PC-9 (cell line): ENCODE results near the gene SP140. TPM values are rescaled to one million over a fixed set of nuclear protein-coding genes. Genes with fewer than 3 reads are reported as not detected.
"Not testable (repeated sequence)": the region's sequence is repeated elsewhere in the genome, so short reads cannot be mapped to it uniquely, and the experiment has no call there.

Experiments
- BruUV-seq: library from RNA; stranded (reverse); fragments of 400-500 nt; replicated peaks from 2 replicates; lab custom pipeline; 2021; lab: Mats Ljungman, UMichigan
- CTCF ChIA-PET: fragments of 300-600 bp; sonication (Branson Sonifier 250); formaldehyde crosslinking; loops from one replicate; lab custom pipeline; 2022; ENCODE audit warnings: antibody characterized with exemption; lab: Charles Lee
- POLR2A ChIA-PET: fragments of 300-600 bp; sonication (Branson Sonifier 250); formaldehyde crosslinking; loops from one replicate; lab custom pipeline; 2022; ENCODE audit warnings: antibody characterized with exemption; ENCODE audit not compliant: unreplicated experiment; lab: Charles Lee
- DNase-seq, 2 experiments: peaks; one replicate each; pipeline versions ENCODE4 v3.0.0 to v3.0.0-alpha.2; 2015 to 2022; ENCODE audit warnings: mixed read lengths in 1 of 2
- H2AFZ ChIP-seq: fragments of 200-600 bp; sonication (generic); 2 replicates; pipeline ENCODE4 v1.8.1; 2017; ENCODE audit warnings: antibody characterized with exemption
- H3F3A ChIP-seq: fragments of 200-600 bp; sonication (generic); 2 replicates; pipeline ENCODE4 v1.8.1; 2017; ENCODE audit warnings: antibody characterized with exemption, mild to moderate bottlenecking, low read depth; ENCODE audit not compliant: insufficient read depth
- H3K27ac ChIP-seq: fragments of 200-600 bp; sonication (generic); 2 replicates; pipeline ENCODE4 v1.6.1; 2016; ENCODE audit warnings: mixed run types
- H3K27me3 ChIP-seq: fragments of 200-600 bp; sonication (generic); 2 replicates; pipeline ENCODE4 v1.6.1; 2016; ENCODE audit warnings: low read depth, mixed run types; ENCODE audit not compliant: insufficient read depth
- H3K36me3 ChIP-seq: fragments of 200-600 bp; sonication (generic); 2 replicates; pipeline ENCODE4 v1.6.1; 2016; ENCODE audit warnings: low read depth, mixed run types
- H3K4me1 ChIP-seq: fragments of 200-600 bp; sonication (generic); replicated peaks from 2 replicates; pipeline ENCODE4 v1.6.1; 2016; ENCODE audit warnings: mixed run types; ENCODE audit not compliant: insufficient read depth
- H3K4me2 ChIP-seq: fragments of 200-600 bp; sonication (generic); 2 replicates; pipeline ENCODE4 v1.6.1; 2017; ENCODE audit warnings: mixed run types
- H3K4me3 ChIP-seq: fragments of 200-600 bp; sonication (generic); 2 replicates; pipeline ENCODE4 v1.6.1; 2016; ENCODE audit warnings: mixed run types
- H3K79me2 ChIP-seq: fragments of 200-600 bp; sonication (generic); 2 replicates; pipeline ENCODE4 v1.6.1; 2017; ENCODE audit warnings: low read depth, mixed run types
- H3K9me2 ChIP-seq: fragments of 200-600 bp; sonication (generic); 2 replicates; pipeline ENCODE4 v1.8.1; 2017; ENCODE audit warnings: mild to moderate bottlenecking; ENCODE audit not compliant: insufficient read depth
- H3K9me3 ChIP-seq: fragments of 200-600 bp; sonication (generic); 2 replicates; pipeline ENCODE4 v1.8.1; 2016; ENCODE audit warnings: low read depth; ENCODE audit not compliant: insufficient read depth
- H4K20me1 ChIP-seq: fragments of 200-600 bp; sonication (generic); 2 replicates; pipeline ENCODE4 v1.8.1; 2017; ENCODE audit not compliant: insufficient read depth
- EZH2 ChIP-seq: fragments of 200-600 bp; sonication (generic); IDR thresholded peaks from 2 replicates; pipeline ENCODE4 v1.8.0; 2017; ENCODE audit warnings: antibody characterized with exemption, low read depth
- intact Hi-C: fragments of 100-400 bp; cut with micrococcal nuclease; formaldehyde crosslinking; loops from one replicate; pipeline ENCODE4 v1.10.0; 2022; ENCODE audit not compliant: unreplicated experiment
- total RNA-seq: library from RNA; stranded (reverse); gene quantifications from 2 replicates; pipeline ENCODE4 v1.2.3, GENCODE V29; 2021
- TF ChIP-seq, protein P1 (sequence below): fragments of 200-600 bp; sonication (generic); conservative IDR thresholded peaks from 2 replicates; pipeline ENCODE4 v1.6.1; 2017; ENCODE audit warnings: mixed run types, antibody characterized with exemption, mild to moderate bottlenecking, moderate library complexity

The SP140 gene
- total RNA-seq, 1 experiment from 2014 or later: 0.83 TPM

DNA sequence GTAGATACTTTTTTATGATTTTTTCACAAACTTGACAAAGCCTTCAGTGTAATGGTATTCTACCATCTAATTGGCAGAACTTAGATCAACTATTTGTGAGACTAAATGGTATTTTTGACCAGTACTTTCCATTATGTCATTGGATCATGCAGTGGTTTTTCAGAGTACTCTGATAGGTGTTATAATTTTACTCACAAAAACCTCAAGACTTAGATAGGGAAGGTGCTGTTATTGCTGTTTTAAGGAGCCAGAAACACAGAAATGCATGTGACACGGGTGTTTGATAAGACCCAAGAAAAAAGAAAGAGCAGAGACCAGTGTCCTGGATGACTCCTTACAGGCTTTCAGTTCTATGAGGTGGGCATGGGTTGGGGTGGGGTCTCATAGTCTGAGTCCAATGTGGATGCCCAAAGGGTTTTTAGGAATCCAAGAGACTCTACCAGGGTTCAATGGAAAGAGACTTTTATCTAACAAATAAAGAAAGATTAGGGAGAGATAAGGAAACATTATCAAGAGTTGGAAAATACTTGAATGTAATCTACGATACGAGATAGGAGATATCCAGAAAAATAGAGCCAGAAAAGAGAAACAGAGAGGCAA lies 31.3 kb downstream of the SP140 start:
- intact Hi-C loops: no loop called here
- no peak for TF ChIP-seq EZH2
- TF ChIP-seq, protein P1, sequence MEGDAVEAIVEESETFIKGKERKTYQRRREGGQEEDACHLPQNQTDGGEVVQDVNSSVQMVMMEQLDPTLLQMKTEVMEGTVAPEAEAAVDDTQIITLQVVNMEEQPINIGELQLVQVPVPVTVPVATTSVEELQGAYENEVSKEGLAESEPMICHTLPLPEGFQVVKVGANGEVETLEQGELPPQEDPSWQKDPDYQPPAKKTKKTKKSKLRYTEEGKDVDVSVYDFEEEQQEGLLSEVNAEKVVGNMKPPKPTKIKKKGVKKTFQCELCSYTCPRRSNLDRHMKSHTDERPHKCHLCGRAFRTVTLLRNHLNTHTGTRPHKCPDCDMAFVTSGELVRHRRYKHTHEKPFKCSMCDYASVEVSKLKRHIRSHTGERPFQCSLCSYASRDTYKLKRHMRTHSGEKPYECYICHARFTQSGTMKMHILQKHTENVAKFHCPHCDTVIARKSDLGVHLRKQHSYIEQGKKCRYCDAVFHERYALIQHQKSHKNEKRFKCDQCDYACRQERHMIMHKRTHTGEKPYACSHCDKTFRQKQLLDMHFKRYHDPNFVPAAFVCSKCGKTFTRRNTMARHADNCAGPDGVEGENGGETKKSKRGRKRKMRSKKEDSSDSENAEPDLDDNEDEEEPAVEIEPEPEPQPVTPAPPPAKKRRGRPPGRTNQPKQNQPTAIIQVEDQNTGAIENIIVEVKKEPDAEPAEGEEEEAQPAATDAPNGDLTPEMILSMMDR: no peak
- Histone ChIP-seq H3K79me2 (no peaks in the 10 kb centered on the region), H3K4me3 (no peak overlapping the region), H3F3A (no peaks in the 10 kb centered on the region), H3K4me1 (no peaks in the 10 kb centered on the region), H3K27ac (no peak overlapping the region), H2AFZ (no peak overlapping the region), H3K27me3 (no peaks in the 10 kb centered on the region), H4K20me1 (no peaks in the 10 kb centered on the region), H3K36me3 (no peaks in the 10 kb centered on the region), H3K9me2 (no peaks in the 10 kb centered on the region), H3K9me3 (no peaks in the 10 kb centered on the region), H3K4me2 (no peak overlapping the region)
- no peak for DNase-seq
- CTCF ChIA-PET: no interaction called here
- POLR2A ChIA-PET: no interaction called here
- BruUV-seq: no TSS peak

GRCh38 chr2:230258483-230258882 lies 32.9 kb downstream of the SP140 start:
- no TSS peak for BruUV-seq

DNA sequence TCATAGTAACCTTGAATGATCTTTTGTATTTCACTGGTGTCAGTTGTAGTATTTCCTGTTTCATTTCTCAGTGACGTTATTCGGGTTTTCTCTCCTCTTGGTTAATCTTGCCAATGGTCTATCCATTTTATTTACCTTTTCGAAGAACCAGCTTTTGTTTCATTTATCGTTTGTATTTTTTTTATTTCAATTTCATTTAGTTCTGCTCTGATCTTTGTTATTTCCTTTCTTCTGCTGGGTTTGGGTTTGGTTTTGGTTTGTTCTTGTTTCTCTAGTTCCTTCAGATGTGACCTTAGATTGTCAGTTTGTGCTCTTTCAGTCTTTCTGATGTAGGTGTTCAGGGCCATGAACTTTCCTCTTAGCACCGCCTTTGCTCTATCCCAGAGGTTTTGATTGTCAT lies 36.7 kb downstream of the SP140 start:
- no peaks in the 10 kb centered on the region for H3K36me3 ChIP-seq
- H3K79me2 ChIP-seq: no peaks in the 10 kb centered on the region
- no peak overlapping the region for H3K27ac ChIP-seq
- H3K9me2 ChIP-seq: peaks cover 4% of the 10 kb centered on the region; the same call in 1 of the 2 replicates
- H3K9me3 ChIP-seq: no peaks in the 10 kb centered on the region
- H4K20me1 ChIP-seq: no peaks in the 10 kb centered on the region
- intact Hi-C loops: no loop called here
- no peaks in the 10 kb centered on the region for H3K27me3 ChIP-seq
- ChIA-PET POLR2A (no interaction called here), CTCF (no interaction called here)
- no peaks in the 10 kb centered on the region for H3F3A ChIP-seq
- H3K4me3 ChIP-seq: no peak overlapping the region
- TF ChIP-seq, protein P1: no peak
- TF ChIP-seq EZH2: no peak
- no peak for DNase-seq
- H3K4me2 ChIP-seq: no peak overlapping the region
- no TSS peak for BruUV-seq
- H2AFZ ChIP-seq: no peak overlapping the region
- no peaks in the 10 kb centered on the region for H3K4me1 ChIP-seq

More at GRCh38 chr2:230258483-230258882, 32.9 kb downstream of the SP140 start:
- H3F3A ChIP-seq: no peaks in the 10 kb centered on the region
- H3K79me2 ChIP-seq: no peaks in the 10 kb centered on the region
- TF ChIP-seq EZH2: no peak
- TF ChIP-seq, protein P1: no peak
- ChIA-PET POLR2A (no interaction called here), CTCF (no interaction called here)
- H2AFZ ChIP-seq: no peak overlapping the region
- H3K4me1 ChIP-seq: no peaks in the 10 kb centered on the region
- intact Hi-C loops: no loop called here
- H3K4me3 ChIP-seq: no peak overlapping the region
- H4K20me1 ChIP-seq: no peaks in the 10 kb centered on the region
- no peaks in the 10 kb centered on the region for H3K9me3 ChIP-seq
- no peak overlapping the region for H3K27ac ChIP-seq
- DNase-seq: no peak
- no peaks in the 10 kb centered on the region for H3K9me2 ChIP-seq
- H3K36me3 ChIP-seq: no peaks in the 10 kb centered on the region
- H3K4me2 ChIP-seq: no peak overlapping the region
- H3K27me3 ChIP-seq: no peaks in the 10 kb centered on the region

GRCh38 chr2:230264945-230265344 lies 39.4 kb downstream of the SP140 start:
- peak in 1 of 2 experiments; percentile 21 for DNase-seq
- POLR2A ChIA-PET, H3K4me1 ChIP-seq, H3K9me3 ChIP-seq, BruUV-seq, H3F3A ChIP-seq, H2AFZ ChIP-seq, H3K79me2 ChIP-seq, H3K36me3 ChIP-seq, CTCF ChIA-PET, H3K27ac ChIP-seq, H3K4me3 ChIP-seq, H3K4me2 ChIP-seq, H3K27me3 ChIP-seq, intact Hi-C loops, H4K20me1 ChIP-seq, H3K9me2 ChIP-seq: not testable (repeated sequence)
